22Rv1 (cell line): Measurements from ENCODE around the gene CAMKK1.

Experiments used
- H3K27ac ChIP-seq: fragments of 450-650 bp; 2 replicates; pipeline ENCODE4 v1.5.1; 2017
- CTCF ChIP-seq: fragments of 450-650 bp; IDR thresholded peaks from 2 replicates; pipeline ENCODE4 v1.5.1; 2017; ENCODE audit warnings: mild to moderate bottlenecking
- ZFX ChIP-seq: fragments of 450-650 bp; IDR thresholded peaks from 2 replicates; pipeline ENCODE4 v1.6.1; 2017; ENCODE audit warnings: antibody characterized with exemption, borderline replicate concordance

The CAMKK1 gene

GRCh38 chr17:3889325-3890012, 3.4 kb downstream of the CAMKK1 start:
- no peak overlapping the region for H3K27ac ChIP-seq
- no peak for TF ChIP-seq CTCF
- TF ChIP-seq ZFX = no peak

- TF ChIP-seq ZFX (no peak), CTCF (no peak)
- H3K27ac ChIP-seq = no peak overlapping the region
These were observed 4.3 kb downstream of the CAMKK1 start for GRCh38 chr17:3888343-3889171.

- H3K27ac ChIP-seq = no peak overlapping the region
- TF ChIP-seq ZFX = no peak
- TF ChIP-seq CTCF = no peak
These were observed 5.0 kb downstream of the CAMKK1 start for GRCh38 chr17:3887804-3888203.

- H3K27ac ChIP-seq = no peak overlapping the region
- no peak for TF ChIP-seq CTCF
- no peak for TF ChIP-seq ZFX
These were observed 5.5 kb downstream of the CAMKK1 start for GRCh38 chr17:3887394-3887793.

GRCh38 chr17:3886776-3887175, 6.1 kb downstream of the CAMKK1 start:
- H3K27ac ChIP-seq = no peak overlapping the region
- TF ChIP-seq ZFX = no peak
- TF ChIP-seq CTCF = no peak

- H3K27ac ChIP-seq = no peak overlapping the region
- TF ChIP-seq CTCF = no peak
- TF ChIP-seq ZFX = no peak
These were observed 6.9 kb downstream of the CAMKK1 start for GRCh38 chr17:3885970-3886369.

- H3K27ac ChIP-seq = no peak overlapping the region
These were observed 7.6 kb downstream of the CAMKK1 start for GRCh38 chr17:3885271-3885670.

More at GRCh38 chr17:3885271-3885670, 7.6 kb downstream of the CAMKK1 start:
- TF ChIP-seq ZFX = no peak
- no peak for TF ChIP-seq CTCF
